Smooth muscle cell of the coronary artery (primary cell): ENCODE data around the gene SLC25A47. TPM values are rescaled to one million over a fixed set of nuclear protein-coding genes. Genes with fewer than 3 reads are reported as not detected.

Experiments
- total RNA-seq: library from RNA; depleted of rRNA; stranded (reverse); fragments of >200 nt; gene quantifications from 2 replicates; pipeline ENCODE4 v1.2.3, GENCODE V29; 2014; ENCODE audit warnings: low replicate concordance

Gene SLC25A47, protein sequence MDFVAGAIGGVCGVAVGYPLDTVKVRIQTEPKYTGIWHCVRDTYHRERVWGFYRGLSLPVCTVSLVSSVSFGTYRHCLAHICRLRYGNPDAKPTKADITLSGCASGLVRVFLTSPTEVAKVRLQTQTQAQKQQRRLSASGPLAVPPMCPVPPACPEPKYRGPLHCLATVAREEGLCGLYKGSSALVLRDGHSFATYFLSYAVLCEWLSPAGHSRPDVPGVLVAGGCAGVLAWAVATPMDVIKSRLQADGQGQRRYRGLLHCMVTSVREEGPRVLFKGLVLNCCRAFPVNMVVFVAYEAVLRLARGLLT
- total RNA-seq, result not detected in 2 replicates

DNA sequence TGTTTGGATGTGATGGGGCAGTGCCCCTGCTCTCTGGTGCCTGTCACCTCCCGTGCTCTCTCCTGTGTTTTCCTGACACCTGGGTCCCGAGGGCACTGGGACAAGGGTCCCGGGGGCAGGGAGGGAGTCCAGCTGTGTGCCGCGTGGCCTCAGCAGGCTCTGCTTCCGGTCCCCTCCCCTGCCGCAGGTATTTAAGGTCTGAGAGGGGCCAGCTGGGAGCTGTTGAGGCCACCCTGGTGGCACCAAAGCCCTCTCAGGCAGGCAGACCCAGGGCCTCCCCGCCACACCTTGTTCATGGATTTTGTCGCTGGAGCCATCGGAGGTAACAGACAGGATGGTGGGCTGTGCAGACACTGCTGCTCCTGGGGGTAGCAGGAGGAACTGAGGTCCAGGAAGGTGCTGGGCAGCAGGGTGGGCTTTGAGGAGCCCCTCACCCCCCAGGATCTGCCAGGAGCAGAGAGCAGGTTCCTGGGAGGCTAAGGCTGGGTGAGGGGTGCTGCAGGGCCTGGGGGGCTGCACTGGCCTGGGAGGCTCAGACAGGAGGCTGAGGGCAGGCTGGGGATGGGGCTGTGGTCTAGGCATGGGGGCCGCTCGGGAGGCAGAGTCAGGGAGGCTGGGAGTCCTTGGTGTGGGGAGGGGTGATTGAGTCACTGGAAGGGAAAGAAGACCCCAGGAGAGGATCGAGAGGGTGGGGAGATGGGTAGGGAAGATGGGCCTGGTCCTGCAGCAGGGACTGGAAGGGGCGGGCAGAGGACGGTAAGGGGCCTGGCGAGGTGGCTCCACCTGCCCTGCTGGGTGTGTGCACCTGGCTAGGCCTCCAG lies at the start of gene SLC25A47:
Gene SLC25A47 (plus strand): TSS at position 219 of the 821 bp plus-strand sequence. CDS start 76 bp downstream, at position 295.

DNA sequence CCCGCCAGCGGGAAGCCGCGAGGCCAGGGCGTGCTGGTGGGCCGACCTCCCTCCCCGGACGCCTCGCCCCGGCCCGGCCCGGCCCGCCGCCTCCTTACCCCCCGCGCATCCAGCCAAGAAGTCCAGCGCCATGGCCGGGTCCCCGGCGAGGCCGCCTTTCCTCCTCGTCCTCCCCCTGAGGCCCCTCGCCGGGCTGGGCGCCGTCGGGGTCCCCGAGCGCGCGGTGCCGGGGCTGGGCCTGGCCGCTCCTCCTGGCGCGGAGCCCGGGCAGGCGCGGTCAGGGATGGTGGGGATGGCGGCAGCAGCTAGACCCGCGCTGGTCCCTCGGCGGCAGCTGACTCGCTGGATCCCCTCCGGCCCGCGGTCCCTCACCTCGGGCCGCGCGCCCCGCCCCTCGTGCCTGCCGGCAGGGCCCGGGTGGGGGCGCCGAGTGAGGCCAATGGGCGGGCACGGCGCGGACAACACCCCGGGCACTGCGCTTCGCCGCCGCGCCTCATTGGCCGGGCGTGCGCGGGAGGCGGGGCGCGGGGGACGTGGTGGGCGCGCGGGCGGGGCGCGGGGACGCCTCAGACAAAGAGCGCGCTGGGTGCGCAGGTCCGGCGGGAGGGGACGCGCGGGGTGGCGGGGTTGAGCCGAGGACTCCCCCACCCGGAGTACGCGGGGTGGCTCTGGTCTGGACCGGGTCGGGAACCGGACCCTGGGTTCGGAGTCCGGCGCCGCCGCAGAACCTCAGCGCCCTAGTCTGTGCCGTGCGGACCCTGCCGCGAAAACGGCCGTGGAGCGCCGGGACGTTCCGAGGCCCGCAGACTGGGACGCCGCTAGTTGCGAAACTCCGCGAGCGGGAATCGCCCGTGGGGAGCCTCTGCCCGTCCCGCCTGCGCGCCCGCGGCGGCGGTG lies 16.8 kb upstream of the SLC25A47 start, which contains the start of gene SLC25A29:
Gene SLC25A29 (minus strand): TSS at position 344 of the 897 bp plus-strand sequence. CDS start 212 bp downstream, at position 132.

GRCh38 chr14:100375963-100376735 lies 53.0 kb downstream of the SLC25A47 start, which contains the start of gene WDR25:
Gene WDR25, plus strand, starts transcription at chr14:100376485.

Other genes starting within 250 kb of the SLC25A47 start
- gene DEGS2, start 163.7 kb upstream of the SLC25A47 start, total RNA-seq, result 0.08 and 0.12 TPM in 2 replicates
- 33.7 and 34.7 TPM in 2 replicates for gene YY1, start 84.2 kb upstream of the SLC25A47 start, total RNA-seq
- gene SLC25A29, start 16.9 kb upstream of the SLC25A47 start, total RNA-seq, result 21.7 and 26.2 TPM in 2 replicates
- gene WDR25, start 53.1 kb downstream of the SLC25A47 start, total RNA-seq, result 11.8 and 23.9 TPM in 2 replicates